K562 (cell line): ENCODE measurements around the gene ZNF791. TPM values are rescaled to one million over a fixed set of nuclear protein-coding genes. Genes with fewer than 3 reads are reported as not detected.

Experiments used
- CBX3 ChIP-seq, 2 experiments: IDR thresholded peaks; 1 replicate in 1 of 2; 2 replicates in 1 of 2; pipeline ENCODE4 v1.6.1; 2012; ENCODE audit warnings: inconsistent platforms in 2 of 2, low read length in 2 of 2, borderline replicate concordance in 1 of 2, control low read depth in 1 of 2
- CEBPB ChIP-seq: fragments of 450-650 bp; IDR thresholded peaks from 2 replicates; pipeline ENCODE4 v1.6.1; 2016; ENCODE audit warnings: missing genetic modification characterization, missing compliant biosample characterization
- CHCHD3 ChIP-seq: fragments of 250-450 bp; sonication (Bioruptor Pico); IDR thresholded peaks from 2 replicates; pipeline ENCODE4 v2.1.2; 2022; ENCODE audit warnings: mild to moderate bottlenecking
- CREB1 ChIP-seq, 2 experiments: sonication (generic) in 1 of 2; formaldehyde crosslinking in 1 of 2; IDR thresholded peaks; 2 replicates each; pipeline versions ENCODE4 v1.6.1 to v1.8.0; 2012 to 2022; ENCODE audit warnings: inconsistent platforms in 1 of 2, mild to moderate bottlenecking in 1 of 2, missing genetic modification reagents in 1 of 2, moderate library complexity in 1 of 2
- DIDO1 ChIP-seq: fragments of 450-650 bp; IDR thresholded peaks from 2 replicates; pipeline ENCODE4 v1.6.1; 2016; ENCODE audit warnings: low read depth, missing biosample characterization, missing genetic modification characterization
- ESRRB ChIP-seq: fragments of 250-450 bp; sonication (Bioruptor Pico); IDR thresholded peaks from 2 replicates; pipeline ENCODE4 v1.5.0; 2020; ENCODE audit warnings: mild to moderate bottlenecking, moderate library complexity, borderline replicate concordance
- HDAC1 ChIP-seq, 2 experiments: fragments of 450-650 bp; IDR thresholded peaks; 2 replicates each; pipeline ENCODE4 v1.6.1; 2016 to 2017; ENCODE audit warnings: inconsistent platforms in 1 of 2, mild to moderate bottlenecking in 1 of 2, moderate library complexity in 1 of 2
- ILK ChIP-seq: fragments of 450-650 bp; IDR thresholded peaks from 2 replicates; pipeline ENCODE4 v1.6.1; 2016; ENCODE audit warnings: missing genetic modification characterization, low read depth, mild to moderate bottlenecking, missing compliant biosample characterization, moderate library complexity, borderline replicate concordance
- MBD2 ChIP-seq: sonication (generic); IDR thresholded peaks from 2 replicates; pipeline ENCODE4 v1.6.1; 2016; ENCODE audit warnings: low read depth, borderline replicate concordance
- MEIS2 ChIP-seq: fragments of 450-650 bp; IDR thresholded peaks from 2 replicates; pipeline ENCODE4 v1.6.1; 2014; ENCODE audit warnings: mild to moderate bottlenecking; ENCODE audit not compliant: partially characterized antibody
- MTF1 ChIP-seq: fragments of 250-450 bp; sonication (Bioruptor Pico); IDR thresholded peaks from 2 replicates; pipeline ENCODE4 v1.9.0; 2021; ENCODE audit warnings: moderate library complexity, mild to moderate bottlenecking, inconsistent platforms, borderline replicate concordance
- PRMT5 ChIP-seq: sonication (generic); formaldehyde crosslinking; IDR thresholded peaks from 2 replicates; pipeline ENCODE4 v1.5.0; 2020; ENCODE audit warnings: missing genetic modification reagents
- PRPF4 ChIP-seq: fragments of 200-400 bp; formaldehyde crosslinking; IDR thresholded peaks from one replicate; pipeline ENCODE4 v1.6.1; 2017; ENCODE audit warnings: low read length, low read depth, mild to moderate bottlenecking; ENCODE audit not compliant: insufficient read depth, poor library complexity, severe bottlenecking
- SMAD1 ChIP-seq: fragments of 150-350 bp; IDR thresholded peaks from 2 replicates; pipeline ENCODE4 v1.6.1; 2014; ENCODE audit warnings: low read length, low read depth; ENCODE audit not compliant: partially characterized antibody
- TGIF2 ChIP-seq: sonication (generic); formaldehyde crosslinking; IDR thresholded peaks from 2 replicates; pipeline ENCODE4 v1.8.1; 2022; ENCODE audit warnings: mild to moderate bottlenecking, missing genetic modification reagents, moderate library complexity
- ZNF175 ChIP-seq: fragments of 200-800 bp; sonication (Bioruptor generic); IDR thresholded peaks from 2 replicates; pipeline ENCODE4 v1.6.1; 2016; ENCODE audit warnings: low read depth, mild to moderate bottlenecking, missing genetic modification characterization, missing compliant biosample characterization
- ZNF23 ChIP-seq: fragments of 250-450 bp; sonication (Bioruptor Pico); IDR thresholded peaks from 2 replicates; pipeline ENCODE4 v1.4.0; 2020; ENCODE audit warnings: mild to moderate bottlenecking
- ZNF263 ChIP-seq: sonication (generic); formaldehyde crosslinking; IDR thresholded peaks from 2 replicates; pipeline ENCODE4 v1.8.0; 2022; ENCODE audit warnings: mild to moderate bottlenecking, missing genetic modification reagents, borderline replicate concordance
- polyA plus RNA-seq, 8 experiments: library from polyadenylated mRNA; depleted of rRNA in 4 of 8; stranded (reverse) in 5 of 8; unstranded in 3 of 8; fragments of >200 nt; fragmentation: Nextera tagmentation in 2 of 8; fragmentation: Illumina TruSeq in 1 of 8; extraction: Ambion mirVana in 2 of 8; extraction: Trizol in 1 of 8; gene quantifications; 2 replicates each; pipeline versions ENCODE4 v1.2.1 to v1.2.3, GENCODE V29; 2011 to 2014; ENCODE audit warnings: inconsistent platforms in 1 of 8, missing spikeins in 1 of 8
- total RNA-seq, 7 experiments: library from RNA; depleted of rRNA in 6 of 7; stranded (reverse); fragments of >200 nt in 6 of 7; fragmentation: Illumina TruSeq in 2 of 7; extraction: Trizol in 2 of 7; gene quantifications; 2 replicates each; pipeline versions ENCODE4 v1.2.1 to v1.2.3, GENCODE V29; 2011 to 2021; ENCODE audit warnings: low replicate concordance in 1 of 7
- TF ChIP-seq, protein P1 (sequence below): fragments of 200-800 bp; sonication (Bioruptor generic); IDR thresholded peaks from 2 replicates; pipeline ENCODE4 v1.6.1; 2017; ENCODE audit warnings: missing genetic modification characterization, missing compliant biosample characterization
- TF ChIP-seq, protein P2 (sequence below), 3 experiments: IDR thresholded peaks in 2 of 3; conservative IDR thresholded peaks in 1 of 3; 2 replicates each; pipeline ENCODE4 v1.5.1; 2011 to 2012; ENCODE audit warnings: low read length in 3 of 3, mild to moderate bottlenecking in 3 of 3, control low read depth in 2 of 3, improper control_type of control experiment in 1 of 3, inconsistent platforms in 1 of 3, low read depth in 1 of 3, mixed read lengths in 1 of 3, moderate library complexity in 1 of 3; ENCODE audit not compliant: insufficient read depth in 2 of 3
- TF ChIP-seq, protein P3 (sequence below): sonication (generic); formaldehyde crosslinking; IDR thresholded peaks from 2 replicates; pipeline ENCODE4 v1.8.0; 2022; ENCODE audit warnings: mild to moderate bottlenecking, missing genetic modification reagents, borderline replicate concordance

Gene ZNF791
- total and polyA plus RNA-seq, 9 of the 15 experiments (the other 6 are each of a cell fraction or from before 2014, with no cell fraction given) = 7.8 to 22.7 (median 13.1) TPM

DNA sequence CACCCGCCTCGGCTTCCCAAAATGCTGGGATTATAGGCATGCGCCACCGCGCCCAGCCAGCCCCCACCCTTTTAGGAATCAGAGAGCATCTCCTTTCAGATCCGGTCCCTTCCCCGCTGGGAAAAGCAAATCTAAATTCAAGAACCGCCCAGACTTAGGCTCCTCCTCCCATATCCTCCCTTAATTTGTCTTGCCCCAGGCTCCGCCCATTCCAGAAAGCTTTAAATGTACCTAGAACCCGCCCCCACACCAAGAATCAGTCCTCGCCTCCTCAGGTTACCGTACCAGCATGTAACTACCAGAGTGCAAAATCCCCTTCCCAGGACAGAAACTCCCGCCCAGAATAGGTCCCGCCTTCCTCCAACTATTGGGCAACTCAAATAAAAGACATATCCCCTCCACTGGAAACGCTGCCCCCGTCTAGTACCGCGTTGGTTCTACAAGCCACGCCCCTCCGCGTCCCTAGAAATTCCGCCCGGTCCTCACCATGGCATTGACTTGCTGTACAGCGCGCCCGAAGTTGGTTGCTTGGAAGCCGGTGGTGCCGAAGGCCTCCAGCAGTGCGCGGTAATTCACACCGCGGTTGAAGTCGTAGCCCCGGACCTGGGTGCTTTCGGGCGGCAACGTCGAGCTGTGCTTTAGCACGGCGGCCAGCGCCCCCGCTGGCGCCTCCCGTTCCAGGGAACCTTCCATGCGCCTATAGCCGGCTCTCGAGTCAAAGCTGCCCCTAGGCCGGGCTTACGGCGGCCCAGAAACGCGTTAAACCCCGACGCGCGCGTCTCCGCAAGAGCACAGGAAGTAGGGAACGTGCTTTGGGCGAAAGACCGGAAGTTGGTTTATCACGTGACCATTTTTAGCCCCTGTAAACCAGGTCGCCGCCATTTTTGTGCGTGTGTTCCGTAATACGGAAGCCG is 70.6 kb downstream of the ZNF791 start, which contains the start of gene DHPS (continued):
- TF ChIP-seq, protein P1, sequence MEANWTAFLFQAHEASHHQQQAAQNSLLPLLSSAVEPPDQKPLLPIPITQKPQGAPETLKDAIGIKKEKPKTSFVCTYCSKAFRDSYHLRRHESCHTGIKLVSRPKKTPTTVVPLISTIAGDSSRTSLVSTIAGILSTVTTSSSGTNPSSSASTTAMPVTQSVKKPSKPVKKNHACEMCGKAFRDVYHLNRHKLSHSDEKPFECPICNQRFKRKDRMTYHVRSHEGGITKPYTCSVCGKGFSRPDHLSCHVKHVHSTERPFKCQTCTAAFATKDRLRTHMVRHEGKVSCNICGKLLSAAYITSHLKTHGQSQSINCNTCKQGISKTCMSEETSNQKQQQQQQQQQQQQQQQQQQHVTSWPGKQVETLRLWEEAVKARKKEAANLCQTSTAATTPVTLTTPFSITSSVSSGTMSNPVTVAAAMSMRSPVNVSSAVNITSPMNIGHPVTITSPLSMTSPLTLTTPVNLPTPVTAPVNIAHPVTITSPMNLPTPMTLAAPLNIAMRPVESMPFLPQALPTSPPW (CRISPR knock-in tag) = peak; percentile 44
- TF ChIP-seq ZNF175 (CRISPR knock-in tag) = no peak
- TF ChIP-seq CHCHD3 (CRISPR knock-in tag) = no peak
- peak in 1 of 2 experiments; percentile 78; a peak in 1 of 3 replicates for TF ChIP-seq CBX3 (IDR thresholded peaks at IDR 0.05; ENCODE audit: borderline replicate concordance in 1 of 2, low read length in 2 of 2)
- TF ChIP-seq ZNF263 (CRISPR knock-in tag) = peak; percentile 60; the same call in 1 of the 2 replicates
- TF ChIP-seq ZNF23 = no peak
- peak; percentile 81 for TF ChIP-seq SMAD1
- no peak for TF ChIP-seq MTF1 (CRISPR knock-in tag)
- no peak for TF ChIP-seq PRPF4
- no peak for TF ChIP-seq TGIF2 (CRISPR knock-in tag)
- 0 out of 2 replicates have a peak, but pooled peaks have one; percentile 47 for TF ChIP-seq MBD2
- TF ChIP-seq ILK = no peak
- no peak for TF ChIP-seq ESRRB (CRISPR knock-in tag)
- 0 out of 2 replicates have a peak, but pooled peaks have one; percentile 12 for TF ChIP-seq PRMT5 (CRISPR knock-in tag)
- peak; percentile 97 for TF ChIP-seq CEBPB (tag)
- TF ChIP-seq, protein P2, sequence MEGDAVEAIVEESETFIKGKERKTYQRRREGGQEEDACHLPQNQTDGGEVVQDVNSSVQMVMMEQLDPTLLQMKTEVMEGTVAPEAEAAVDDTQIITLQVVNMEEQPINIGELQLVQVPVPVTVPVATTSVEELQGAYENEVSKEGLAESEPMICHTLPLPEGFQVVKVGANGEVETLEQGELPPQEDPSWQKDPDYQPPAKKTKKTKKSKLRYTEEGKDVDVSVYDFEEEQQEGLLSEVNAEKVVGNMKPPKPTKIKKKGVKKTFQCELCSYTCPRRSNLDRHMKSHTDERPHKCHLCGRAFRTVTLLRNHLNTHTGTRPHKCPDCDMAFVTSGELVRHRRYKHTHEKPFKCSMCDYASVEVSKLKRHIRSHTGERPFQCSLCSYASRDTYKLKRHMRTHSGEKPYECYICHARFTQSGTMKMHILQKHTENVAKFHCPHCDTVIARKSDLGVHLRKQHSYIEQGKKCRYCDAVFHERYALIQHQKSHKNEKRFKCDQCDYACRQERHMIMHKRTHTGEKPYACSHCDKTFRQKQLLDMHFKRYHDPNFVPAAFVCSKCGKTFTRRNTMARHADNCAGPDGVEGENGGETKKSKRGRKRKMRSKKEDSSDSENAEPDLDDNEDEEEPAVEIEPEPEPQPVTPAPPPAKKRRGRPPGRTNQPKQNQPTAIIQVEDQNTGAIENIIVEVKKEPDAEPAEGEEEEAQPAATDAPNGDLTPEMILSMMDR (IDR thresholded peaks at IDR 0.05 in 2 of 3, conservative IDR thresholded peaks at IDR 0.05 in 1 of 3; ENCODE audit: insufficient read depth in 2 of 3, low read depth in 1 of 3, low read length in 3 of 3) = peak in 1 of 3 experiments; percentile 22; a peak in 2 of 6 replicates
- TF ChIP-seq CREB1 (IDR thresholded peaks at IDR 0.05) = peak; percentile 47
- peak; percentile 73; the same call in 1 of the 2 replicates for TF ChIP-seq CREB1 (CRISPR knock-in tag; IDR thresholded peaks at IDR 0.05)
- TF ChIP-seq HDAC1 (IDR thresholded peaks at IDR 0.05) = peak in 1 of 2 experiments; percentile 80; a peak in 2 of 4 replicates
- peak; percentile 39; the same call in 1 of the 2 replicates for TF ChIP-seq DIDO1 (tag)
- peak; percentile 51 for TF ChIP-seq MEIS2
- TF ChIP-seq, protein P3, sequence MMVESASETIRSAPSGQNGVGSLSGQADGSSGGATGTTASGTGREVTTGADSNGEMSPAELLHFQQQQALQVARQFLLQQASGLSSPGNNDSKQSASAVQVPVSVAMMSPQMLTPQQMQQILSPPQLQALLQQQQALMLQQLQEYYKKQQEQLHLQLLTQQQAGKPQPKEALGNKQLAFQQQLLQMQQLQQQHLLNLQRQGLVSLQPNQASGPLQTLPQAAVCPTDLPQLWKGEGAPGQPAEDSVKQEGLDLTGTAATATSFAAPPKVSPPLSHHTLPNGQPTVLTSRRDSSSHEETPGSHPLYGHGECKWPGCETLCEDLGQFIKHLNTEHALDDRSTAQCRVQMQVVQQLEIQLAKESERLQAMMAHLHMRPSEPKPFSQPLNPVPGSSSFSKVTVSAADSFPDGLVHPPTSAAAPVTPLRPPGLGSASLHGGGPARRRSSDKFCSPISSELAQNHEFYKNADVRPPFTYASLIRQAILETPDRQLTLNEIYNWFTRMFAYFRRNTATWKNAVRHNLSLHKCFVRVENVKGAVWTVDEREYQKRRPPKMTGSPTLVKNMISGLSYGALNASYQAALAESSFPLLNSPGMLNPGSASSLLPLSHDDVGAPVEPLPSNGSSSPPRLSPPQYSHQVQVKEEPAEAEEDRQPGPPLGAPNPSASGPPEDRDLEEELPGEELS (CRISPR knock-in tag) = 0 out of 2 replicates have a peak, but pooled peaks have one; percentile 23
